Common myeloid progenitor, CD34-positive (primary cell): ENCODE measurements around the gene ODC1.
"Not testable (repeated sequence)": the region's sequence is repeated elsewhere in the genome, so short reads cannot be mapped to it uniquely, and the experiment has no call there.

Experiments
- CTCF ChIA-PET: fragments of 350-600 bp; sonication (Branson Sonifier 250); formaldehyde crosslinking; loops from one replicate; lab custom pipeline; 2021; ENCODE audit warnings: antibody characterized with exemption; lab: Charles Lee
- POLR2A ChIA-PET: fragments of 350-600 bp; sonication (Branson Sonifier 250); formaldehyde crosslinking; loops from one replicate; lab custom pipeline; 2021; ENCODE audit warnings: antibody characterized with exemption; lab: Charles Lee
- DNase-seq, 3 donors: peaks; one replicate each; pipeline versions ENCODE4 v3.0.0 to v3.0.0-alpha.2; 2013
- H3K27ac ChIP-seq, 2 experiments: 1 replicate in 1 of 2; 2 replicates in 1 of 2; pipeline ENCODE4 v1.7.0; 2013; ENCODE audit warnings: inconsistent platforms in 2 of 2, low read length in 2 of 2, mild to moderate bottlenecking in 2 of 2, low read depth in 1 of 2, moderate library complexity in 1 of 2; ENCODE audit not compliant: severe bottlenecking in 2 of 2, insufficient read depth in 1 of 2, poor library complexity in 1 of 2
- H3K27me3 ChIP-seq, 5 experiments: replicated peaks in 2 of 5; 1 replicate in 3 of 5; 2 replicates in 2 of 5; pipeline versions ENCODE4 v1.6.1 to v1.7.0; 2013; ENCODE audit warnings: low read length in 4 of 5, mild to moderate bottlenecking in 2 of 5, moderate library complexity in 2 of 5, inconsistent platforms in 1 of 5; ENCODE audit not compliant: insufficient read depth in 5 of 5, control insufficient read depth in 4 of 5
- H3K36me3 ChIP-seq, 4 experiments: 1 replicate in 2 of 4; 2 replicates in 2 of 4; pipeline versions ENCODE4 v1.6.1 to v1.7.0; 2013; ENCODE audit warnings: low read length in 3 of 4, control low read depth in 1 of 4, mild to moderate bottlenecking in 1 of 4; ENCODE audit not compliant: control insufficient read depth in 4 of 4, insufficient read depth in 4 of 4
- H3K4me1 ChIP-seq, 4 experiments: 1 replicate in 3 of 4; 2 replicates in 1 of 4; pipeline versions ENCODE4 v1.6.1 to v1.7.1; 2013; ENCODE audit warnings: low read length in 3 of 4, mild to moderate bottlenecking in 3 of 4, control low read depth in 1 of 4, inconsistent platforms in 1 of 4, moderate library complexity in 1 of 4; ENCODE audit not compliant: control insufficient read depth in 4 of 4, insufficient read depth in 4 of 4; ENCODE audit errors: control extremely low read depth in 1 of 4
- H3K4me3 ChIP-seq, 7 experiments: 1 replicate in 4 of 7; 2 replicates in 3 of 7; pipeline versions ENCODE4 v1.5.1 to v1.7.0; 2013; ENCODE audit warnings: mild to moderate bottlenecking in 7 of 7, low read length in 6 of 7, moderate library complexity in 6 of 7, inconsistent platforms in 2 of 7, low read depth in 2 of 7, control low read depth in 1 of 7; ENCODE audit not compliant: insufficient read depth in 4 of 7, control insufficient read depth in 1 of 7; ENCODE audit errors: extremely low read depth in 1 of 7
- H3K9me3 ChIP-seq, 5 experiments: 1 replicate in 4 of 5; 2 replicates in 1 of 5; pipeline versions ENCODE4 v1.6.1 to v1.7.1; 2013; ENCODE audit warnings: low read length in 4 of 5, mild to moderate bottlenecking in 2 of 5, inconsistent platforms in 1 of 5, low read depth in 1 of 5, moderate library complexity in 1 of 5; ENCODE audit not compliant: control insufficient read depth in 4 of 5, insufficient read depth in 2 of 5; ENCODE audit errors: control extremely low read depth in 1 of 5
- WGBS: methylation state at CpG from one replicate; pipeline ENCODE4 v1.1.5; 2013; ENCODE audit not compliant: insufficient coverage; 5-methylcytosine and 5-hydroxymethylcytosine counted together

ODC1 gene

DNA sequence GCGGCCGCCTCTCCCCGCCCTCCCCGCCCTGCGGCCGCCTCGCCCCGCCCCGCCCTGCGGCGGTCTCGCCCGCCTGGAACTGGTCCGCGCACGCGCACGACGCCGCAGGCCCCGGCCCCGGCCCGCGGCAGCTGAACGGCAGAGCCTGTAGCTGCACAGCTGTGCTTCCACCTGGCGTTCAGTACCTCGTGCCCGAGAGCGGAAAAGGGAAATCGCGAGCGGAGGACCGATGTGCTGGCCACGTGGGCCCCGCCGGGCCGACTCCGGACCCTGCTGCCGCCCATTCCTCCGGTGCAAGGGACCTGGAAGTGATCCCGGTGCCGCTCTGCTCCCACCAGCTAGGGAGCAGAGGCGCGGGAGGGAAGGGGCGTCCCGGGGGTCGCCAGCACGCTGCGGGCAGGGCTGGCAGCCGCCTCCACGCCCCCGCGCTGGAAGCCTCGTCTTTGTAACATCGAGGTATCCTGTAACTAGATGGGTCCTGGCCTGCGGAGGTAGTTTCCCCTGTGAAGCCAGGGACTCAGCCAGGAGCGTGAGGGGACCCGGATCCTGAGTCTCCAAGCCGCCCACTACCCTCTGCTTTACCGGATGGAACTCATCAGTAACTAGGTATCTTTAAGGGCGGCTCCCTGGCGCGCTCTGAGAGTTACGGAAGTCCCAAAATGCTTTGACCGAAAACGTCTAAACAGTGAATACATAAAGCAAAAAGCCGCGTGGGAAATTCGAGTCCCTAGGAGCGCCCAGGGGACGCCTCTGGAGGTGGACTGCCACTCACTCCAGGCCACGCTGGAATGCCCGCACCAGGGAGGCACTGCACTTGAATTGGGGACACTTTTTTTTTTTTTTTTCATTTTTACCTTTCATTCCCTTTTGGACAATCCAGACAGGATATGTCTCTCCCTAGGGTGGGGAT is 704 bp upstream of the ODC1 start:
- peak; percentile 87 to 94 (median 93) for DNase-seq
- ChIA-PET POLR2A (interaction anchor here (0.6 to 3.5 kb wide), 3 partner anchors 14 to 830 kb away, joined by 3 to 13 read pairs (median 6); no protein-coding TSS in a partner anchor), CTCF (interaction anchor here (7.2 kb wide), 1 partner anchor 12 kb away, joined by 55 read pairs; no protein-coding TSS in a partner anchor)
- peak overlapping the region; percentile 11 to 75 (median 64) for H3K4me3 ChIP-seq
- peak overlapping the region in 1 of 2 experiments; percentile 68 for H3K27ac ChIP-seq
- no peaks in the 10 kb centered on the region for H3K27me3 ChIP-seq
- no peaks in the 10 kb centered on the region for H3K9me3 ChIP-seq
- peaks cover 8 to 15% (median 12%) of the 10 kb centered on the region in 4 experiments for H3K36me3 ChIP-seq
- peaks cover 12 to 28% (median 25%) of the 10 kb centered on the region in 4 experiments for H3K4me1 ChIP-seq
- 0% methylated on average over 51 of the region's 73 CpGs for WGBS

DNA sequence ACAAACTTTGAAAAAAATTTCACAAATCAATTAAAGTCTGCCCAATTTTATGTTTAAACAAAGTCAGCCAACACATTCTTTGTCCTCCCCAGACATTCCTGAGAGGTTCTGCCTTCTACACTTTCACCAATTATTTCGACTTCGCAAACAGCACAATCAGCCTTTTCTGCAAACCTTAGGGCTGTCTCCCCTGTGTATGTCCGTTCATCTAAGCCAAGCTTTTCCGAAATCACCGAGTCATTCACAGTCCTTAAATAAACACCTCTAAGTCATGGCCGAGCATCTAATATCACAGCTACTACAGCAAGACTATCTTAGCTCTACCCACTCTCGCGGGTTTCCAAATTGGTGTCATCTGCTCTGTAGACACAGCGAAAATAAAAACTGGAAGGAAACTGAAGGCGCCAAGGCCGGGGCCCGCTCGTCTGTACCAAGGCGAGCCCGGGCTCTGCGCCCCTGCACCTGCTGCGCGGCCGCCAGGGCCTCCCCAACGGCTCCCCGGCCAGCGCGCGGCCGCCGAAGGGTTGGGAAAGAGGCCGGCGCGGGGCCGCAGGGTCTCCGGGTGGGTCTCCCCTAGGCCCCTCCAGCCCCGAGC is 730 bp downstream of the ODC1 start:
- peak in 2 of 3 donors; percentile 53 to 74 for DNase-seq
- Histone ChIP-seq H3K4me1 (peaks cover 12 to 28% (median 25%) of the 10 kb centered on the region in 4 experiments), H3K27ac (peak overlapping the region in 1 of 2 experiments; percentile 80), H3K9me3 (no peaks in the 10 kb centered on the region), H3K36me3 (peaks cover 13 to 29% (median 24%) of the 10 kb centered on the region in 4 experiments), H3K4me3 (peak overlapping the region; percentile 48 to 87 (median 64)), H3K27me3 (no peaks in the 10 kb centered on the region)
- 5% methylated on average over 22 of the region's 32 CpGs for WGBS
- ChIA-PET CTCF (interaction anchor here (0.9 to 7.2 kb wide), 2 partner anchors 11 to 322 kb away, joined by 3 to 55 read pairs; no protein-coding TSS in a partner anchor), POLR2A (interaction anchor here (3.5 kb wide), 1 partner anchor 12 kb away, joined by 13 read pairs; no protein-coding TSS in a partner anchor)

DNA sequence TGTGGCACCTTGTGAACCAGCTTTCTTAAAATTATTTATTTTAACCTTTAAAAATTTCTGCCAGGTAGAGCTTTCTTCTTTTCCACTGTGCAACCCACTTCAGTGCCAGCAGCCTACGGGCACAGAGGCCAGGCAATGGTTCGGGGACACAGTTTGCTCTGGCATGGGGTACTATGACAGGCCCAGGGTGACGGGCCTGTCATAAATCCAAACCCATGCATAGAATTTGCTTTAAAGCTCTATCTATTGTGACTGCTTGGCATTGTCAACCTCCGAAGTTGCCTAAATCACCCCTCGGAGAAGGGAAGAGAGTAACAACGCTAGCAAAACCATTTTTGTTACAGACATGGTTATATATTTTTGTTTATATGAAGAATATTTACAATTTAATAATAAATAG is 1.5 kb downstream of the ODC1 start:
- 90% methylated on average over 2 of the region's 6 CpGs for WGBS
- peaks cover 17 to 36% (median 32%) of the 10 kb centered on the region in 4 experiments for H3K36me3 ChIP-seq
- H3K9me3 ChIP-seq: no peaks in the 10 kb centered on the region
- ChIA-PET CTCF (interaction anchor here (1.3 to 7.2 kb wide), 2 partner anchors 10 to 349 kb away, joined by 3 to 55 read pairs; no protein-coding TSS in a partner anchor), POLR2A (interaction anchor here (3.5 kb wide), 1 partner anchor 12 kb away, joined by 13 read pairs; no protein-coding TSS in a partner anchor)
- DNase-seq: no peak
- peak overlapping the region in 1 of 2 experiments; percentile 80 for H3K27ac ChIP-seq
- H3K4me3 ChIP-seq: peak overlapping the region in 2 of 7 experiments; percentile 75 to 87
- no peaks in the 10 kb centered on the region for H3K27me3 ChIP-seq
- peaks cover 12 to 28% (median 24%) of the 10 kb centered on the region in 4 experiments for H3K4me1 ChIP-seq

DNA sequence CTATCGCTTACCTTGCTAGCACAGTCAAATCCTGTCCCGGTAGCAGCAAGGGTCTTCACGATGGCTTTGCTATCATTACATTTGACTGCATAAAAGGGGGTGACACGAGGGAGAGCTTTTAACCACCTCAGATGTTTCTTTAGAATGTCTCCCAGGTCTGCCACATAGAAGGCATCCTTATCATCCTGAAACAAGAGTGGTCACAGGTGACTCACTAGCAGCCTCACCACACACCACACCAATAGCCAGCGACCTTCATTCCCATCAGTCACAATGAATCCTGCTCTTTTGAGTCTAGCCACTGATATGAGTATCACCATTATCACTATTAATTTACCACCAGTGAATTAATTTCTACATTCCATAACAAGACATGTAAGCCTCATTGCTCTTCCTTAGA is 3.7 kb downstream of the ODC1 start:
- WGBS: 98% methylated on average over 5 of the region's 5 CpGs
- DNase-seq: no peak
- no peak overlapping the region for H3K27ac ChIP-seq
- ChIA-PET POLR2A (no interaction called here), CTCF (interaction anchor here (0.5 to 7.2 kb wide), 3 partner anchors 8 to 563 kb away, joined by 3 to 55 read pairs (median 3); no protein-coding TSS in a partner anchor)
- no peak overlapping the region for H3K4me3 ChIP-seq
- H3K4me1 ChIP-seq: peaks cover 12 to 28% (median 23%) of the 10 kb centered on the region in 4 experiments
- no peaks in the 10 kb centered on the region for H3K27me3 ChIP-seq
- H3K9me3 ChIP-seq: no peaks in the 10 kb centered on the region
- H3K36me3 ChIP-seq: peaks cover 26 to 57% (median 45%) of the 10 kb centered on the region in 4 experiments

DNA sequence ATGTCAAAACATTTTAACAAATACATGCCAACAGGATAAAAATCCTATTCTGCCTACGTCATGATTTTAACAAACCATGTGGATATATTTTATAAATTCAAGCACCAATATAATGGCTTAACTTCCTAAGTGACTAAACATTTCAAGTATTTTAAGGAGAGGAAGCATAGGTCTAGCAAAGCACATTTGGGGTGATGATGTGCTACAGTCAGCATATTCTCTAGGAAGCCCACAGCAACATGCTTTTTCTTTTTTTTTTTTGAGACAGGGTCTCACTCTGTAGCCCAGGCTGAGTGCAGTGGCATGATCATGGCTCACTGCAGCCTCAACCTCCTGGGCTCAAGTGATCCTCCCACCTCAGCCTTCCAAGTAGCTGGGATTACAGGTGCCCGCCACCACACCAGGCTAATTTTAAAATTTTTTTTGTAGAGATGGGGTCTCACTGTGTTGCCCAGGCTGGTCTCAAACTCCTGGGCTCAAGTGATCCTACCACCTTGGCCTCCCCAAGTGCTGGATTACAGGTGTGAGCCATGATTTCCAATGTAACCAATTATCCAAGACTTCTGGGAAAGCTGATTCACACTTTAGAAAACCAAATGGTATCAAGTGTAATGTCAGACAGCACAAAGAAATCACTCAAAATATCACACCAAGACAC is 5.5 kb downstream of the ODC1 start:
- H3K27ac ChIP-seq, DNase-seq, H3K27me3 ChIP-seq, H3K9me3 ChIP-seq, POLR2A ChIA-PET, H3K4me3 ChIP-seq: not testable (repeated sequence)
- CTCF ChIA-PET: interaction anchor here (1.4 to 7.2 kb wide), 2 partner anchors 6 to 312 kb away, joined by 3 to 55 read pairs; no protein-coding TSS in a partner anchor
- WGBS: no CpG with 5 or more reads among the region's 2 CpGs
- peaks cover 26 to 63% (median 47%) of the 10 kb centered on the region in 4 experiments for H3K36me3 ChIP-seq
- peaks cover 10 to 18% (median 13%) of the 10 kb centered on the region in 4 experiments for H3K4me1 ChIP-seq

DNA sequence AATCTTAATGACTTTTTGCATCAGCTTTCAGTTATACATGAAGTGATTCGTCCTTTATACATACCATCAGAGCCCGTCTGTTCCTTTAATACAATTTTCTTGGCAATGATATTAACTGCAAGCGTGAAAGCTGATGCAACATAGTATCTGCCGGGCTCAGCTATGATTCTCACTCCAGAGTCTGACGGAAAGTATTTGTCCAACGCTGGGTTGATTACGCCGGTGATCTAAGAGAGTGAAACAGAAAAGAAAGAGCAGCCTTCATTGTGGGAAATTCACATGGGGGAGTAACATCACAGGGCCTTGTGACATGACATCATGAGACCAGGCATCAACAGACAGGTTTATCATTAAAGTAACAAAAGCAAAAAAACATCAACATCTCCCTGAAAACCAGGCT is 6.2 kb downstream of the ODC1 start:
- Histone ChIP-seq H3K9me3 (no peaks in the 10 kb centered on the region), H3K27me3 (no peaks in the 10 kb centered on the region), H3K4me3 (no peak overlapping the region), H3K4me1 (peaks cover 4 to 12% (median 7%) of the 10 kb centered on the region in 4 experiments), H3K36me3 (peaks cover 26 to 63% (median 47%) of the 10 kb centered on the region in 4 experiments), H3K27ac (no peak overlapping the region)
- CTCF ChIA-PET: no interaction called here
- POLR2A ChIA-PET: no interaction called here
- WGBS: 98% methylated on average over 8 of the region's 8 CpGs
- no peak for DNase-seq
